Measurements from ENCODE around the gene NDUFV3.
"Not testable (repeated sequence)": the region's sequence is repeated elsewhere in the genome, so short reads cannot be mapped to it uniquely, and the experiment has no call there.

Gene NDUFV3

DNA sequence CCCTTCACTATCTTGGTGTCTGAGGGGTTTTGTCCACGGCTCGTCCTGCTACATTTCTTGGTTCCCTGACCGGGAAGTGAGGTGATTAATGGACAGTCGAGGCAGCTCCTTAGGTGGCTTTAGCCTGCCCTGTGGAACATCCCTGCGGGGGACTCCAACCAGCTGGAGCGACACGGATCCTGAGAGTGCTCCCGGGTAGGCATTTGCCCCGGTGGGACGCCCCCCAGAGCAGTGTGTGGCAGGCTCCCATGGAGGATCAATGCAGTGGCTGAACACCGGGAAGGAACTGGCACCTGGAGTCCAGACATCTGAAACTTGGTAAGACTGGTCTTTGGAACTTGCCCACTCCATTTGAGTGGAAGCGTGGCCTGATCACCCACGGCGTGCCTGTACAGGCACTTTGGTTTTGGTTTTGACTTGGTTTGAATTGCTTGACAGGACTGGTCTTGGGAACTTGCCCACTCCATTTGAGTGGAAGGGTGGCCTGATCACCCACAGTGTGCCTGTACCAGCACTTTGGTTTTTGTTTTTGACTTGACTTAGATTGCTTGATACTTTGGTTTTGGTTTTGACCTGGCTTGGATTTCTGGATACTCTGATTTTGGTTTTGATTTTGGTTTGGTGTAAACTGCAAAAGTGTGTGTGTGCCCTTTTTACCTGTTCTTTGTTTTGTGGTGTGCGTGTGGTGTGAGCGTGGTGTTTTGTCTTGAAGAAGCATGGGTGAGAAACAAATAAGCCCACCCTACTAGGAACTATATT lies 39.4 kb downstream of the NDUFV3 start:
- H3K9ac ChIP-seq (ENCODE audit: low read depth, low read length); H3K9me3 ChIP-seq (replicated peaks; ENCODE audit: low read length); H3K36me3 ChIP-seq (ENCODE audit: insufficient read depth, low read length); H3K27me3 ChIP-seq (ENCODE audit: control insufficient read depth, insufficient read depth, low read length); H3K4me3 ChIP-seq (ENCODE audit: low read length); H3K4me1 ChIP-seq (ENCODE audit: control insufficient read depth, insufficient read depth, low read length): not testable (repeated sequence)
- peak overlapping the region; percentile 58 for H3K4me2 ChIP-seq (ENCODE audit: low read length)

DNA sequence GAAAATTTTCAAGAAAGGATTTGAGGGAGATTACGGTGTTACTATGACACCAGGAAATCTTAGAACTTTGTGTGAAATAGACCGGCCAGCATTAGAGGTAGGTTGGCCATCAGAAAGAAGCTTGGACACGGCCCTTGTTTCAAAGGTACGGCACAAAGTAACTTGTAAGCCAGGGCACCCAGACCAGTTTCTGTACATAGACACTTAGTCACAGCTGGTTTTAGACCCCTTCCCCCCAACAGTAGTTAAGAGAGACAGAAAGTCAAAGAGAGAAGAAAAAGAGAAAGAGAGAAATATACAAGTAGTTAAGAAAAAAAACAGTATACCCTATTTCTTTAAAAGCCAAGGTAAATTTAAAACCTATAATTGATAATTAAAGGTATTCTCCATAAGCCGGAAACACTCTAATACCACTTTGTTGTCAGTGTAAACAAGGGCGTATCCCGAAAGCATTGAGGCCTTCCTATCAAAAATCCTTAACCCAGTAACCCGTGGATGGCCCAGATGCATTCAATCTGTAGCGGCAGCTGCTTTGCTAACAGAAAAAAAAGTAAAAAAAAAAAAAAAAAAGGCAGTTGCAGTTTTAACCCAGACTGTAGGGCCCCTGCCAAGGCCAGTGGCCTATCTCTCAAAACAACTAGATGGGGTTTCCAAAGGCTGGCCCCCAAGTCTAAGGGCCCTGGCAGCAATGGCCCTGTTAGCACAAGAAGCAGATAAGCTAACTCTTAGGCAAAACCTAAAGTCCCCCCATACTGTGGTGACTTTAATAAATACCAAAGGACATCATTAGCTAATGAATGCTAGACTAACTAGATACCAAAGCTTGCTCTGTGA lies 40.2 kb downstream of the NDUFV3 start:
- not testable (repeated sequence) for H3K9ac ChIP-seq (ENCODE audit: low read depth, low read length); H3K27me3 ChIP-seq (ENCODE audit: control insufficient read depth, insufficient read depth, low read length); H3K4me1 ChIP-seq (ENCODE audit: control insufficient read depth, insufficient read depth, low read length); H3K36me3 ChIP-seq (ENCODE audit: insufficient read depth, low read length); H3K4me3 ChIP-seq (ENCODE audit: low read length); H3K9me3 ChIP-seq (replicated peaks; ENCODE audit: low read length)
- H3K4me2 ChIP-seq (ENCODE audit: low read length) = peak overlapping the region; percentile 58

DNA sequence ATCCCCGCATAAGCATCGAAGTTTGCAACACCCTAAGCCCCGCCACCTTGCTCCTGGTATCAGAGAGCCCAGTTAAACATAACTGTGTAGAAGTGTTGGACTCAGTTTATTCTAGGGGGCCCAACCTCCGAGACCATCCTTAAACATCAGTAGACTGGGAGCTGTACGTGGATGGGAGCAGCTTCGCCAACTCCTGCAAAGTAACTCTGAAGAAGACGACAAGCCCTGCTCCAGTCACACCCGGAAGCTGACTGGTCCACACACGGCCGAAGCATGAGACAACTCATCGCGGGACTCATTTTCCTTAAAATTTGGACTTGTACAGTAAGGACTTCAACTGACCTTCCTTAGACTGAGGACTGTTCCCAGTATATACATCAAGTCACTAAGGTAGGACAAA lies 40.9 kb downstream of the NDUFV3 start:
- not testable (repeated sequence) for H3K9ac ChIP-seq (ENCODE audit: low read depth, low read length); H3K9me3 ChIP-seq (replicated peaks; ENCODE audit: low read length); H3K4me1 ChIP-seq (ENCODE audit: control insufficient read depth, insufficient read depth, low read length); H3K27me3 ChIP-seq (ENCODE audit: control insufficient read depth, insufficient read depth, low read length); H3K36me3 ChIP-seq (ENCODE audit: insufficient read depth, low read length); H3K4me3 ChIP-seq (ENCODE audit: low read length); H3K4me2 ChIP-seq (ENCODE audit: low read length)

DNA sequence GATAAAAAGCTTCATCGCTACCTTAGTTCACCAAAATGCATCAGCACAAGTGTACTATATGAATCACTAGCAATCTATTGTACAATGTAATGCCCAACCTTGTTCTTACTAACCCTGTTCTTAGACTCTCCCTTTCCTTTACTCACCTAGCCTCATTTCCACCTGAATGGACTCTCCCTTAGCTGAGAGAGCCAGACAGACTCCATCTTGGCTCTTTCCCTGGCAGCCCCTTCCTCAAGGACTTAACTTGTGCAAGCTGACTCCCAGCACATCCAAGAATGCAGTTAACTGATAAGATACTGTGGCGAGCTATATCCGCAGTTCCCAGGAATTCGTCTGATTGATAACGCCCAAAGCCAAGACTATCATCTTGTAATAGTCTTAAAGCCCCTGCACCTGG lies 43.3 kb downstream of the NDUFV3 start:
- not testable (repeated sequence) for H3K4me2 ChIP-seq (ENCODE audit: low read length); H3K27me3 ChIP-seq (ENCODE audit: control insufficient read depth, insufficient read depth, low read length); H3K4me3 ChIP-seq (ENCODE audit: low read length); H3K9me3 ChIP-seq (replicated peaks; ENCODE audit: low read length); H3K36me3 ChIP-seq (ENCODE audit: insufficient read depth, low read length); H3K9ac ChIP-seq (ENCODE audit: low read depth, low read length)
- peaks cover 10% of the 10 kb centered on the region for H3K4me1 ChIP-seq (ENCODE audit: control insufficient read depth, insufficient read depth, low read length)

DNA sequence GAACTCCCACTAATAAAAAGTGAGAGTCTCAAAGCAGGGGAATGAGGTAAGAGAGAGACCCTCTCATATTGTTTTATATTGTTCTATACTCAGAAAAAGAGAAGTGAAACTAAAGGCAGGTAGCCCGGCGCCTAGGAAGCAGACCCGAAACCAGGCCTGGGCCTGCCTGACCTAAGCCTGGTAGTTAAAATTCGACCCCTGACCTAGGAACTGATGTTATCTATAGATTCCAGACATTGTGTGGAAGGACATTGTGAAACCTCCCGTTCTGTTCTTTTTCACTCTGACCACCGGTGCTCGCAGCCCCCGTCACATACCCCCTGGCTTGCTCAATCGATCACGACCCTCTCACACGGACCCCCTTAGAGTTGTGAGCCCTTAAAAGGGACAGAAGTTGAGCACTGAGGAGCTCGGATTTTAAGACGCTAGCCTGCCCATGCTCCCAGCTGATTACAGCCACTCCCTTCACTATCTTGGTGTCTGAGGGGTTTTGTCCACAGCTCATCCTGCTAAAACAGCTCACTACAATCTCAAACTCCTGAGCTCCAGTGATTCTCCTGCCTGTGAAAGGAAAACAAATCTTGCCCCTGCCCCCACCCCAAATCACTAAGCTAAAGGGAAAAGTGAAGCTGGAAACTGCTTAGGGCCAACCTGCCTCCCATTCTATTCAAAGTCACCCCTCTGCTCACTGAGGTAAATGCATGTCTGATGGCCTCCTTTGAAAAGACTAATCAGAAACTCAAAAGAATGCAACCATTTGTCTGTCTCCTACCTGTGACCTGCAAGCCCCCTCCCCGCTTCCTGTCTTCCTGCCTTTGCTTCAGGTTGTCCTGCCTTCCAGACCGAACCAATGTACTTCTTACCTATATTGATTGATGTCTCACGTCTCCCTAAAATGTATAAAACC lies 44.2 kb downstream of the NDUFV3 start:
- not testable (repeated sequence) for H3K27me3 ChIP-seq (ENCODE audit: control insufficient read depth, insufficient read depth, low read length); H3K36me3 ChIP-seq (ENCODE audit: insufficient read depth, low read length); H3K9ac ChIP-seq (ENCODE audit: low read depth, low read length); H3K4me2 ChIP-seq (ENCODE audit: low read length); H3K4me3 ChIP-seq (ENCODE audit: low read length); H3K9me3 ChIP-seq (replicated peaks; ENCODE audit: low read length)
- H3K4me1 ChIP-seq (ENCODE audit: control insufficient read depth, insufficient read depth, low read length) = peaks cover 10% of the 10 kb centered on the region

DNA sequence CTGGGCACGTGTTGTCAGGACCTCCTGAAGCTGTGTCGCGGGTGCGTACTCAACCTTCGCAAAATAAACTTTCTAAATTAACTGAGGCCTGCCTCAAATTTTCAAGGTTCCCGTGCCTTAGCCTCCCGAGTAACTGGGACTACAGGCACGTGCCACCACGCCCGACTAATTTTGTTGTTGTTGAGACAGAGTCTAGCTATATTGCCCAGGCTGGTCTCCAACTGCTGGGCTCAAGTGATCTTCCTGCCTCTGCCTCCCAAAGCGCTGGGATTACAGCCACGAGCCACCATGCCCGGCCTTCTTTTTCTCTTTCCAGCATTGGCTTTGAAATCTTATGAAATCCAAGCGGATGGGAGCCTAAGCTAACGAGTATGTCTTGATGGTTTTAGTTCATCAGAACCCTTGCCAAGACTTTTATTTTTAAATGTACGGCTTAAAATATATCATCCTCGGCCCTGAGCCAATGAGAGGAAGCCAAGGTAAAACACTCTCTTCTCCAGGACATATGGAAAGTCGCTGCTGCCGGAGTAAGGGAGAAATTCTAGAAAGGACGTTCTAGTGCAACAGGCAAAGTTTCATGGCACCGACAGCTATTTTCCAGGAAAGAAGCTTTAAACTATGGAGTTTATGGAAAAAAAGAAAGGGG lies 45.0 kb downstream of the NDUFV3 start:
- Histone ChIP-seq H3K4me3 (ENCODE audit: low read length) (no peak overlapping the region), H3K9ac (ENCODE audit: low read depth, low read length) (no peak overlapping the region), H3K4me2 (ENCODE audit: low read length) (no peak overlapping the region), H3K27me3 (ENCODE audit: control insufficient read depth, insufficient read depth, low read length) (no peaks in the 10 kb centered on the region), H3K4me1 (ENCODE audit: control insufficient read depth, insufficient read depth, low read length) (peaks cover 8% of the 10 kb centered on the region), H3K36me3 (ENCODE audit: insufficient read depth, low read length) (no peaks in the 10 kb centered on the region), H3K9me3 (replicated peaks; ENCODE audit: low read length) (no peaks in the 10 kb centered on the region)

DNA sequence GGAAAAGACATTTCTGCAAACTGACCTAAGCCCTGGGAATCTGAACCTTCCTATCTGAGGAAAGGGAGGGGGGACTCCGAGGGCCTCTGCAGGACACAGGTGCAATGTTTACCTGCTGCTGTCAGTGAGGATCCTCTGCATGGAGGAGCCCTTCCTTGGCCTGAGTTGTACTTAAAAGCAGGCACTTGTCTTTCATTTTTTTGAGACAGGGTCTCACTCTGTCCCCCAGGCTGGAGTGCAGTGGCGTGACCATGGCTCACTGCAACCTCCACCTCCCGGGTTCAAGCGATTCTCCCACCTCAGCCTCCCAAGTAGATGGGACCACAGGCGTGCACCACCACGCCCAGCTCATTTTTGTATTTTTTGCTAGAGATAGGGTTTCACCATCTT lies 45.5 kb downstream of the NDUFV3 start:
- not testable (repeated sequence) for H3K36me3 ChIP-seq (ENCODE audit: insufficient read depth, low read length); H3K9ac ChIP-seq (ENCODE audit: low read depth, low read length); H3K4me3 ChIP-seq (ENCODE audit: low read length); H3K9me3 ChIP-seq (replicated peaks; ENCODE audit: low read length); H3K4me2 ChIP-seq (ENCODE audit: low read length); H3K27me3 ChIP-seq (ENCODE audit: control insufficient read depth, insufficient read depth, low read length); H3K4me1 ChIP-seq (ENCODE audit: control insufficient read depth, insufficient read depth, low read length)

DNA sequence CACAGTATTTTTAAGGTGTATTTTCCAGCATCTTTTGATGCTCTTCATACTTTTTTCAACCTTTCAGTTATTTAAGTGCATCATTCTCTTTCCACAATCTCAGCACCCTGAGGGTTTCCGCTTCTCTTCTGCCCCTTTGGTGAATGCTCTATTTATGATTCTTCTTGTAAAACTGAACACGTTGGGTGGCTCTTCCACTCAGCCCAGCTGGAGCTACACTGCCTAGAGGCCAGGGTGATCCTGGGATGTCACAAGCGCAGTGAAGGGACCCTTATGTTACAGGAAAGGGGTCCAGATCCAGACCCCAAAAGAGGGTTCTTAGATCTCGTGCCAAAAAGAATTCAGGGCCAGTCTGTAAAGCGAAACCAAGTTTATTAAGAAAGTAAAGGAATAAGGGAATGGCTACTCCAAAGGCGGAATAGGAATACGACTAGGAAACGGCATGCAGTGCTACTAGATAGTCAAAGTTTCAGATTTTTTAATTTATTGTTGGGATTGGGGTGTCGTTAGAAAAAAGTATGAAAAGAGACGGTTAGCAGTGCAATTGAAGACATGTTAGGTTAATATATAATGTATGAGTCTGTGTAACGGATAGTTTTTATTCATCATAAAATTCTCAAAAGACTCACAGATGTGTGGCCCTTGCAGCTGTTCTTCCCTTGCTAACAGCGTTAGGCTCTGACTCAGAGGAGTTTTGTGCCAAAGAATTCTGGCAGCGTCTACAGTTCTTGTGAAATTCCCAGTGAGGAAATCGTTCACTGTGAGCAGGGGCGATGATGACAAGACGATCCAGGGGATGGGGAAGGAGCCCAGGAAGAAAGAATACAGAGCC lies 46.7 kb downstream of the NDUFV3 start:
- H3K4me1 ChIP-seq (ENCODE audit: control insufficient read depth, insufficient read depth, low read length) = peaks cover 6% of the 10 kb centered on the region
- no peaks in the 10 kb centered on the region for H3K9me3 ChIP-seq (replicated peaks; ENCODE audit: low read length)
- peak overlapping the region; percentile 57 for H3K4me3 ChIP-seq (ENCODE audit: low read length)
- no peaks in the 10 kb centered on the region for H3K36me3 ChIP-seq (ENCODE audit: insufficient read depth, low read length)
- no peaks in the 10 kb centered on the region for H3K27me3 ChIP-seq (ENCODE audit: control insufficient read depth, insufficient read depth, low read length)
- H3K4me2 ChIP-seq (ENCODE audit: low read length) = peak overlapping the region; percentile 85
- peak overlapping the region; percentile 62 for H3K9ac ChIP-seq (ENCODE audit: low read depth, low read length)

DNA sequence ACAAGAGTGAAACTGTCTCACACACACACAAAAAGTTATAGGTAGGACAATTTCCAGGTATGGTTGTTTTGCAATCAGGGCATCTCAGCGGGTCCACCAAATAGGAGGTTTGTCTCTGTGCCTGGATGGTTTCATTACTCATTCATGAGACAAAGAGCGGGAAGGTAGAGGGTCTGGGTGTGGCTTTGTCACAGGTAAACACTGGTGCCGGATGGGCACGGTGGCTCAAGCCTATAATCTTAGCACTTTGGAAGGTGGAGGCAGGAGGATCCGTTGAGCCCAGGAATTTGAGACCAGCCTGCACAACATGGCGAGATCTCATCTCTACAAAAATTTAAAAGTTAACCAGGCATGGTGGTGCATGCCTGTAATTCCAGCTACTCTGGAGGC lies 48.6 kb downstream of the NDUFV3 start:
- Histone ChIP-seq H3K36me3 (ENCODE audit: insufficient read depth, low read length) (no peaks in the 10 kb centered on the region), H3K27me3 (ENCODE audit: control insufficient read depth, insufficient read depth, low read length) (no peaks in the 10 kb centered on the region), H3K4me3 (ENCODE audit: low read length) (no peak overlapping the region), H3K9ac (ENCODE audit: low read depth, low read length) (no peak overlapping the region), H3K9me3 (replicated peaks; ENCODE audit: low read length) (no peaks in the 10 kb centered on the region), H3K4me1 (ENCODE audit: control insufficient read depth, insufficient read depth, low read length) (peaks cover 6% of the 10 kb centered on the region), H3K4me2 (ENCODE audit: low read length) (no peak overlapping the region)

DNA sequence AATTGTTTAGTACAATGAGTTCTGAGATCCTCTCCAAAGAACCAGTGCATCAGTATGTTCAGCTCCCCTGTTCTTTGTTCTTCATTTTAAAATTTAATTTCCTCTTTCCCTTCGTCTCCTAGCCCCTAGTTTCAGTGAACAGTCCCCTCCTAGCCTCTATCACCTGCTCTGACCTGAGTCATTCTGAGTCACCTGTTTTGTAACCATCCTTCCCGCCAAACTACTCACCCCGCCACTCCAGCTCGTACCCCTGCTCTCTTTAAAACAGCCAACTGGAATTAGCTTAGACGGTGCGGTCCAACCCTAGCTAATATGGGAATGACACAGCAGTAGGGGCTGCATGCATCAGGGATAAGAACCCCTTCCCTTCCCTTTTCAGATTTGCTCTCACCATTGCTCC lies 49.1 kb downstream of the NDUFV3 start:
- no peaks in the 10 kb centered on the region for H3K27me3 ChIP-seq (ENCODE audit: control insufficient read depth, insufficient read depth, low read length)
- no peaks in the 10 kb centered on the region for H3K36me3 ChIP-seq (ENCODE audit: insufficient read depth, low read length)
- H3K9me3 ChIP-seq (replicated peaks; ENCODE audit: low read length) = no peaks in the 10 kb centered on the region
- H3K4me2 ChIP-seq (ENCODE audit: low read length) = no peak overlapping the region
- H3K9ac ChIP-seq (ENCODE audit: low read depth, low read length) = no peak overlapping the region
- H3K4me1 ChIP-seq (ENCODE audit: control insufficient read depth, insufficient read depth, low read length) = peaks cover 6% of the 10 kb centered on the region
- no peak overlapping the region for H3K4me3 ChIP-seq (ENCODE audit: low read length)
